ENCODE measurements around the gene CCDC134. TPM values are rescaled to one million over a fixed set of nuclear protein-coding genes. Genes with fewer than 3 reads are reported as not detected.

CCDC134 gene
- total RNA-seq, 1 donor = 8.3 TPM

- no peak overlapping the region for H3K27ac ChIP-seq (ENCODE audit: low read depth, low read length)
- no peak for TF ChIP-seq CTCF (IDR thresholded peaks at IDR 0.05; ENCODE audit: extremely low read depth, low read depth, low read length)
- peak; percentile 61 for DNase-seq (ENCODE audit: insufficient read length, low spot score, missing footprints)
- no peaks in the 10 kb centered on the region for H3K27me3 ChIP-seq (ENCODE audit: insufficient read depth, low read length)
- no peak overlapping the region for H2AFZ ChIP-seq (ENCODE audit: low read length)
- H3K9me3 ChIP-seq (ENCODE audit: low read depth, low read length) = no peaks in the 10 kb centered on the region
- peaks cover 82% of the 10 kb centered on the region for H3K79me2 ChIP-seq (ENCODE audit: insufficient read depth, low read length)
- H3K4me1 ChIP-seq (ENCODE audit: insufficient read depth, low read length) = peaks cover 6% of the 10 kb centered on the region
- no peaks in the 10 kb centered on the region for H3K36me3 ChIP-seq (ENCODE audit: insufficient read depth, low read length)
- no peak overlapping the region for H3K4me3 ChIP-seq (ENCODE audit: insufficient read depth, low read length)
- H3K4me2 ChIP-seq (ENCODE audit: insufficient read depth, low read length) = no peak overlapping the region
- peaks cover 59% of the 10 kb centered on the region for H4K20me1 ChIP-seq (ENCODE audit: insufficient read depth, low read length)
These were observed 45.1 kb downstream of the CCDC134 start for GRCh38 chr22:41845380-41846267.

DNA sequence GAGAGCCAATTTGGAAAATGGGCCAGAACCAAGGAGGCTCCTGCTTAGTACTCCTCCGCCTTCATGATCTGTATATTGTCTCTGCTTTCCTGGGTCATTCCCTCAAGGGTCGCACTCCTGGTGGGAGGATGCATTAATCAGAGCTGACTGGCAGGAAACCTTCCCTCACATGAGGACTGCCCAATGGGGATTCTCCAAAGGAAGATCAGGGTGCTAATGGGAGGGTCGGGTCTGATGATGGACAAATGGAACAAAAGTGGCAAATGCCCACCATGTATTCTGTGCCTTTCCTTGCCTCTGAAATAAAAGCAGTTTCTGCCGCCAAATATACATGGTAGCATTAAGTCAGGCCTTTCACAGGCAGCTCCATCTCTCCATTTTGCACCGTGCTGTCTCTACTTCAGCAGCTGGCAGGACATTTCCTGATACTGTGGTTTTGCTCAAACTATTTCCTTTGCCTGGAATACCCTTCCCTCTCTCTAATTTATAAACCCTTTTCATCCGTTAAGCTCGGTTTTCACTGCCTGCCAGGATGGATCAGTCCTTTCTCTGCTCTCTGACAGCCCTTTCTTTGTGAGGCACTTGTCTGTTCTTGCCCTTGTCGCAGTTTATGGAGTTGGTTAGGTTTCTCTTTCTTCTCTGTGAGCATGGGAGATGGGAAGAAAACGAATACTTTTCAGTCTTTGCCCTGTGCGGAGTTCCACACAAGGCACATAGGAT lies 45.9 kb downstream of the CCDC134 start:
- Histone ChIP-seq H3K4me2 (ENCODE audit: insufficient read depth, low read length) (no peak overlapping the region), H3K27me3 (ENCODE audit: insufficient read depth, low read length) (no peaks in the 10 kb centered on the region), H3K9me3 (ENCODE audit: low read depth, low read length) (no peaks in the 10 kb centered on the region), H4K20me1 (ENCODE audit: insufficient read depth, low read length) (peaks cover 54% of the 10 kb centered on the region), H3K79me2 (ENCODE audit: insufficient read depth, low read length) (peaks cover 75% of the 10 kb centered on the region), H2AFZ (ENCODE audit: low read length) (no peak overlapping the region), H3K4me1 (ENCODE audit: insufficient read depth, low read length) (peaks cover 6% of the 10 kb centered on the region), H3K27ac (ENCODE audit: low read depth, low read length) (no peak overlapping the region), H3K36me3 (ENCODE audit: insufficient read depth, low read length) (no peaks in the 10 kb centered on the region), H3K4me3 (ENCODE audit: insufficient read depth, low read length) (no peak overlapping the region)
- TF ChIP-seq CTCF (IDR thresholded peaks at IDR 0.05; ENCODE audit: extremely low read depth, low read depth, low read length) = no peak
- no peak for DNase-seq (ENCODE audit: insufficient read length, low spot score, missing footprints)

DNA sequence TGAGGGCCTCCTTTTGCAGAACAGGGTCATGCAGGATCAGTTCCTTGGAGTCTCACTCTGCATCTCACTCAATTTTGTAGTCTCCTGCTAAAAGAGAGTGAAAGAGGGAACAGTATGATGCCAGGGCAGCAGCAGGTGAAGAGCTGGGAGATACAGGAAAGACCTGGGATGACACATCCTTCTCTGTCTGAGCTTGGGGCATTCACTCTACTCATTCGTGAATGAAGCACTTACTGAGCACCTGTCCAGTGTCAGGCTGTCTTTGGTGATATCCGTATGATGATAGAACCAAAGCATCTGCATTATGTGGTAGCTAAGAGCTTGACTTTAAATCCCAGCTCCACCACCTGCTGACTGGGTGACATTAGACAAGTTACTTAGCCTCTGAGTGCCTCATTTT lies 46.8 kb downstream of the CCDC134 start:
- H3K27me3 ChIP-seq (ENCODE audit: insufficient read depth, low read length) = no peaks in the 10 kb centered on the region
- no peaks in the 10 kb centered on the region for H3K9me3 ChIP-seq (ENCODE audit: low read depth, low read length)
- peaks cover 68% of the 10 kb centered on the region for H3K79me2 ChIP-seq (ENCODE audit: insufficient read depth, low read length)
- no peak overlapping the region for H2AFZ ChIP-seq (ENCODE audit: low read length)
- peaks cover 6% of the 10 kb centered on the region for H3K4me1 ChIP-seq (ENCODE audit: insufficient read depth, low read length)
- H3K4me2 ChIP-seq (ENCODE audit: insufficient read depth, low read length) = no peak overlapping the region
- H3K4me3 ChIP-seq (ENCODE audit: insufficient read depth, low read length) = no peak overlapping the region
- no peaks in the 10 kb centered on the region for H3K36me3 ChIP-seq (ENCODE audit: insufficient read depth, low read length)
- no peak for TF ChIP-seq CTCF (IDR thresholded peaks at IDR 0.05; ENCODE audit: extremely low read depth, low read depth, low read length)
- DNase-seq (ENCODE audit: insufficient read length, low spot score, missing footprints) = no peak
- H3K27ac ChIP-seq (ENCODE audit: low read depth, low read length) = no peak overlapping the region
- peaks cover 45% of the 10 kb centered on the region for H4K20me1 ChIP-seq (ENCODE audit: insufficient read depth, low read length)

GRCh38 chr22:41848468-41848867 lies 48.0 kb downstream of the CCDC134 start:
- no peak overlapping the region for H2AFZ ChIP-seq (ENCODE audit: low read length)
- no peak for DNase-seq (ENCODE audit: insufficient read length, low spot score, missing footprints)
- H3K27me3 ChIP-seq (ENCODE audit: insufficient read depth, low read length) = no peaks in the 10 kb centered on the region
- H4K20me1 ChIP-seq (ENCODE audit: insufficient read depth, low read length) = peaks cover 47% of the 10 kb centered on the region
- H3K9me3 ChIP-seq (ENCODE audit: low read depth, low read length) = no peaks in the 10 kb centered on the region
- peaks cover 6% of the 10 kb centered on the region for H3K4me1 ChIP-seq (ENCODE audit: insufficient read depth, low read length)
- peaks cover 65% of the 10 kb centered on the region for H3K79me2 ChIP-seq (ENCODE audit: insufficient read depth, low read length)
- H3K4me2 ChIP-seq (ENCODE audit: insufficient read depth, low read length) = no peak overlapping the region
- H3K36me3 ChIP-seq (ENCODE audit: insufficient read depth, low read length) = no peaks in the 10 kb centered on the region
- no peak overlapping the region for H3K27ac ChIP-seq (ENCODE audit: low read depth, low read length)
- H3K4me3 ChIP-seq (ENCODE audit: insufficient read depth, low read length) = no peak overlapping the region
- no peak for TF ChIP-seq CTCF (IDR thresholded peaks at IDR 0.05; ENCODE audit: extremely low read depth, low read depth, low read length)

Measured in osteoblast (primary cell).